GM12878 (cell line): ENCODE measurements around the gene FHL1. TPM values are rescaled to one million over a fixed set of nuclear protein-coding genes. Genes with fewer than 3 reads are reported as not detected.
"Not testable (repeated sequence)": the region's sequence is repeated elsewhere in the genome, so short reads cannot be mapped to it uniquely, and the experiment has no call there.

Experiments
- ATAC-seq: fragments of 200-7000 bp; cut with Tn5 transposase; 3 replicates; pipeline ENCODE4 v1.9.1; 2020; ENCODE audit warnings: mild to moderate bottlenecking, moderate library complexity
- BruUV-seq: library from RNA; stranded (reverse); fragments of 400-500 nt; replicated peaks from 2 replicates; lab custom pipeline; 2021; lab: Mats Ljungman, UMichigan
- CTCF ChIA-PET: fragments of 300-600 bp; sonication (Branson Sonifier 250); formaldehyde crosslinking; extraction: SDS; loops from one replicate; lab custom pipeline; 2021; ENCODE audit warnings: inconsistent platforms; lab: Yijun Ruan, JAX
- POLR2A ChIA-PET: fragments of 350-600 bp; formaldehyde crosslinking; extraction: SDS; loops from one replicate; lab custom pipeline; 2021; ENCODE audit warnings: inconsistent platforms; lab: Charles Lee
- RAD21 ChIA-PET: fragments of 300-600 bp; sonication (Branson Sonifier 250); formaldehyde crosslinking; loops from one replicate; lab custom pipeline; 2023; ENCODE audit warnings: antibody characterized with exemption; ENCODE audit not compliant: unreplicated experiment; lab: Charles Lee
- SMC1A ChIA-PET: fragments of 300-600 bp; sonication (Branson Sonifier 250); formaldehyde crosslinking; loops from one replicate; lab custom pipeline; 2023; ENCODE audit not compliant: unreplicated experiment, uncharacterized antibody; lab: Charles Lee
- DNase-seq: peaks from one replicate; pipeline ENCODE4 v3.0.0-alpha.2; 2011; ENCODE audit warnings: low read depth, low spot score
- FAIRE-seq: peaks from 3 replicates; lab custom pipeline; 2011; peaks lifted over from hg19 to GRCh38; lab: Jason Lieb, UNC
- H2AFZ ChIP-seq: 2 replicates; pipeline ENCODE4 v1.6.0; 2011; ENCODE audit warnings: low read depth, low read length, control low read depth; ENCODE audit not compliant: control insufficient read depth
- H3K27ac ChIP-seq: 2 replicates; pipeline ENCODE4 v1.5.1; 2011; ENCODE audit warnings: control low read depth; ENCODE audit not compliant: control insufficient read depth, insufficient read depth
- H3K27me3 ChIP-seq, 2 experiments: replicated peaks in 1 of 2; 2 replicates each; pipeline versions ENCODE4 v1.6.0 to v1.6.1; 2011; ENCODE audit warnings: low read length in 1 of 2; ENCODE audit not compliant: control insufficient read depth in 2 of 2, insufficient read depth in 2 of 2
- H3K36me3 ChIP-seq, 2 experiments: 2 replicates each; pipeline ENCODE4 v1.5.1; 2011; ENCODE audit warnings: low read length in 1 of 2; ENCODE audit not compliant: control insufficient read depth in 2 of 2, insufficient read depth in 2 of 2
- H3K4me1 ChIP-seq: 2 replicates; pipeline ENCODE4 v1.6.1; 2011; ENCODE audit warnings: mild to moderate bottlenecking, low read length, moderate library complexity, mixed read lengths; ENCODE audit not compliant: control insufficient read depth, insufficient read depth
- H3K4me2 ChIP-seq: 2 replicates; pipeline ENCODE4 v1.6.0; 2011; ENCODE audit warnings: control low read depth; ENCODE audit not compliant: control insufficient read depth, insufficient read depth
- H3K4me3 ChIP-seq: fragments of 200-600 bp; sonication (generic); 2 replicates; pipeline ENCODE4 v1.5.1; 2016
- H3K79me2 ChIP-seq: 2 replicates; pipeline ENCODE4 v1.6.0; 2011; ENCODE audit warnings: low read length; ENCODE audit not compliant: control insufficient read depth, insufficient read depth
- H3K9ac ChIP-seq: 2 replicates; pipeline ENCODE4 v1.8.0; 2011; ENCODE audit warnings: low read length, control low read depth, mixed read lengths; ENCODE audit not compliant: control insufficient read depth, insufficient read depth
- H3K9me3 ChIP-seq: replicated peaks from 3 replicates; pipeline ENCODE4 v1.5.1; 2011; ENCODE audit warnings: mild to moderate bottlenecking, low read length; ENCODE audit not compliant: control insufficient read depth, insufficient read depth
- H4K20me1 ChIP-seq: 2 replicates; pipeline ENCODE4 v1.6.0; 2011; ENCODE audit not compliant: control insufficient read depth, insufficient read depth
- BACH1 ChIP-seq: fragments of 450-650 bp; IDR thresholded peaks from 2 replicates; pipeline ENCODE4 v1.6.1; 2017; ENCODE audit warnings: mild to moderate bottlenecking, borderline replicate concordance
- CUX1 ChIP-seq: IDR thresholded peaks from 2 replicates; pipeline ENCODE4 v1.6.1; 2012; ENCODE audit warnings: improper control_type of control experiment, low read depth, low read length; ENCODE audit not compliant: insufficient replicate concordance
- NFYB ChIP-seq: IDR thresholded peaks from 2 replicates; pipeline ENCODE4 v1.6.1; 2011; ENCODE audit warnings: low read depth, mild to moderate bottlenecking, low read length, improper control_type of control experiment, moderate library complexity; ENCODE audit not compliant: insufficient read depth
- RAD51 ChIP-seq: fragments of 450-650 bp; IDR thresholded peaks from 2 replicates; pipeline ENCODE4 v1.6.1; 2016; ENCODE audit warnings: moderate library complexity, mild to moderate bottlenecking, inconsistent platforms
- RELA ChIP-seq: fragments of 450-650 bp; IDR thresholded peaks from 2 replicates; pipeline ENCODE4 v1.8.0; 2014; ENCODE audit warnings: borderline replicate concordance; ENCODE audit not compliant: partially characterized antibody
- SIN3A ChIP-seq: IDR thresholded peaks from 2 replicates; pipeline ENCODE4 v1.6.1; 2012; ENCODE audit warnings: low read depth, low read length, improper control_type of control experiment
- SMAD5 ChIP-seq: IDR thresholded peaks from 2 replicates; pipeline ENCODE4 v1.6.1; 2016; ENCODE audit warnings: antibody characterized with exemption, low read depth
- WGBS: methylation state at CpG from one replicate; pipeline ENCODE4 v1.1.6; 2016; ENCODE audit warnings: low lambda C conversion rate; ENCODE audit not compliant: insufficient replicate concordance, insufficient coverage; ENCODE audit errors: missing lambda C conversion rate; 5-methylcytosine and 5-hydroxymethylcytosine counted together
- in situ Hi-C: fragments of 300-500 bp; cut with MboI; formaldehyde crosslinking; loops from 9 replicates; pipeline ENCODE4 v1.14.3; 2018; ENCODE audit warnings: mixed read lengths
- intact Hi-C: fragments of 100-400 bp; cut with micrococcal nuclease; formaldehyde crosslinking; loops from one replicate; pipeline ENCODE4 v1.14.2; 2022; ENCODE audit not compliant: unreplicated experiment
- polyA plus RNA-seq, 11 experiments: library from polyadenylated mRNA; depleted of rRNA in 4 of 11; unstranded in 6 of 11; stranded (reverse) in 5 of 11; fragments of >200 nt; fragmentation: Nextera tagmentation in 4 of 11; fragmentation: Illumina TruSeq in 1 of 11; extraction: Ambion mirVana in 4 of 11; extraction: Trizol in 1 of 11; gene quantifications; 1 replicate in 1 of 11; 2 replicates in 10 of 11; pipeline versions ENCODE4 v1.2.1 to v1.2.3, GENCODE V29; 2011 to 2016; ENCODE audit warnings: inconsistent platforms in 2 of 11, missing spikeins in 2 of 11, low read depth in 1 of 11
- total RNA-seq, 4 experiments: library from RNA; depleted of rRNA in 3 of 4; stranded (reverse); fragments of >200 nt in 3 of 4; fragmentation: Illumina TruSeq in 1 of 4; extraction: Trizol in 1 of 4; gene quantifications; 2 replicates each; pipeline versions ENCODE4 v1.2.1 to v1.2.3, GENCODE V29; 2013 to 2021

Gene FHL1
- total and polyA plus RNA-seq, 10 of the 15 experiments (the other 5 are each of a cell fraction or from before 2014, with no cell fraction given) = 0.13 to 0.59 (median 0.34) TPM; not detected in 1

- H3K79me2 ChIP-seq = no peaks in the 10 kb centered on the region
Observed at GRCh38 chrX:136106920-136107528, 40.3 kb upstream of the FHL1 start.

GRCh38 chrX:136108905-136109304, 38.4 kb upstream of the FHL1 start:
- H4K20me1 ChIP-seq, intact Hi-C loops, RAD21 ChIA-PET, H3K4me1 ChIP-seq, H3K27me3 ChIP-seq, H3K9me3 ChIP-seq, in situ Hi-C loops, H3K4me3 ChIP-seq, H3K79me2 ChIP-seq, H3K4me2 ChIP-seq, H3K27ac ChIP-seq, H2AFZ ChIP-seq, POLR2A ChIA-PET, H3K9ac ChIP-seq, BruUV-seq, H3K36me3 ChIP-seq, DNase-seq, ATAC-seq, FAIRE-seq: not testable (repeated sequence)
- WGBS = 9% methylated on average over 1 of the region's 1 CpG
- ChIA-PET CTCF (interaction anchor here (0.9 kb wide), 1 partner anchor 81 kb away, joined by 3 read pairs; no protein-coding TSS in a partner anchor), SMC1A (interaction anchor here (0.9 kb wide), 1 partner anchor 10 kb away, joined by 3 read pairs; no protein-coding TSS in a partner anchor)

More at GRCh38 chrX:136106920-136107528, 40.3 kb upstream of the FHL1 start:
- ATAC-seq (no peak), DNase-seq (no peak), FAIRE-seq (no peak)
- Histone ChIP-seq H3K4me2 (no peak overlapping the region), H3K4me3 (no peak overlapping the region), H3K9me3 (no peaks in the 10 kb centered on the region), H3K9ac (no peak overlapping the region), H2AFZ (no peak overlapping the region), H3K27me3 (no peaks in the 10 kb centered on the region), H4K20me1 (no peaks in the 10 kb centered on the region), H3K27ac (no peak overlapping the region), H3K36me3 (no peaks in the 10 kb centered on the region), H3K4me1 (no peaks in the 10 kb centered on the region)
- ChIA-PET RAD21 (no interaction called here), CTCF (no interaction called here), POLR2A (no interaction called here), SMC1A (no interaction called here)
- no TSS peak for BruUV-seq
- 44% methylated on average over 11 of the region's 11 CpGs for WGBS
- in situ Hi-C loops = no loop called here
- no peak for TF ChIP-seq RELA
- TF ChIP-seq RAD51 = no peak
- TF ChIP-seq BACH1 = no peak
- TF ChIP-seq SIN3A = no peak
- TF ChIP-seq SMAD5 = no peak
- no peak for TF ChIP-seq NFYB
- no peak for TF ChIP-seq CUX1
- intact Hi-C loops = no loop called here
